ENCODE measurements around the gene RBP7. TPM values are rescaled to one million over a fixed set of nuclear protein-coding genes. Genes with fewer than 3 reads are reported as not detected.
"Not testable (repeated sequence)": the region's sequence is repeated elsewhere in the genome, so short reads cannot be mapped to it uniquely, and the experiment has no call there.

The RBP7 gene
- total RNA-seq, 1 donor from 2014 or later: 1.0 TPM

- no peaks in the 10 kb centered on the region for H4K20me1 ChIP-seq (ENCODE audit: insufficient read depth, low read length)
- Mint-ChIP-seq H3K9me3 (ENCODE audit: unreplicated experiment) (no peaks in the 10 kb centered on the region), H3K4me1 (ENCODE audit: low read depth, unreplicated experiment) (no peaks in the 10 kb centered on the region), H3K27ac (ENCODE audit: unreplicated experiment) (no peak overlapping the region), H3K4me3 (ENCODE audit: unreplicated experiment) (no peak overlapping the region), H3K36me3 (ENCODE audit: low read depth, unreplicated experiment) (no peaks in the 10 kb centered on the region), H3K27me3 (ENCODE audit: low read depth, unreplicated experiment) (no peaks in the 10 kb centered on the region)
- no peak overlapping the region for H2AFZ ChIP-seq (ENCODE audit: low read depth, low read length)
- TF ChIP-seq, protein P1, sequence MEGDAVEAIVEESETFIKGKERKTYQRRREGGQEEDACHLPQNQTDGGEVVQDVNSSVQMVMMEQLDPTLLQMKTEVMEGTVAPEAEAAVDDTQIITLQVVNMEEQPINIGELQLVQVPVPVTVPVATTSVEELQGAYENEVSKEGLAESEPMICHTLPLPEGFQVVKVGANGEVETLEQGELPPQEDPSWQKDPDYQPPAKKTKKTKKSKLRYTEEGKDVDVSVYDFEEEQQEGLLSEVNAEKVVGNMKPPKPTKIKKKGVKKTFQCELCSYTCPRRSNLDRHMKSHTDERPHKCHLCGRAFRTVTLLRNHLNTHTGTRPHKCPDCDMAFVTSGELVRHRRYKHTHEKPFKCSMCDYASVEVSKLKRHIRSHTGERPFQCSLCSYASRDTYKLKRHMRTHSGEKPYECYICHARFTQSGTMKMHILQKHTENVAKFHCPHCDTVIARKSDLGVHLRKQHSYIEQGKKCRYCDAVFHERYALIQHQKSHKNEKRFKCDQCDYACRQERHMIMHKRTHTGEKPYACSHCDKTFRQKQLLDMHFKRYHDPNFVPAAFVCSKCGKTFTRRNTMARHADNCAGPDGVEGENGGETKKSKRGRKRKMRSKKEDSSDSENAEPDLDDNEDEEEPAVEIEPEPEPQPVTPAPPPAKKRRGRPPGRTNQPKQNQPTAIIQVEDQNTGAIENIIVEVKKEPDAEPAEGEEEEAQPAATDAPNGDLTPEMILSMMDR (IDR thresholded peaks at IDR 0.05; ENCODE audit: insufficient read depth, low read depth, low read length): no peak
- TF ChIP-seq EZH2 (IDR thresholded peaks at IDR 0.05; ENCODE audit: insufficient read depth, low read length): no peak
- no peak for DNase-seq (ENCODE audit: low read depth)
- H3K4me2 ChIP-seq (ENCODE audit: low read length): no peak overlapping the region
- H3K9ac ChIP-seq (ENCODE audit: low read length): no peak overlapping the region
- no peak overlapping the region for H3K4me3 ChIP-seq (ENCODE audit: insufficient read depth, low read depth, low read length)
- H3K27ac ChIP-seq (ENCODE audit: low read depth, low read length): no peak overlapping the region
- no peaks in the 10 kb centered on the region for H3K79me2 ChIP-seq (ENCODE audit: insufficient read depth, low read length)
- H3K9me3 ChIP-seq (ENCODE audit: insufficient read depth, low read depth, low read length): no peaks in the 10 kb centered on the region
- H3K36me3 ChIP-seq (ENCODE audit: insufficient read depth, low read length): no peaks in the 10 kb centered on the region
- H3K4me1 ChIP-seq (ENCODE audit: insufficient read depth, low read length): no peaks in the 10 kb centered on the region
- H3K27me3 ChIP-seq (ENCODE audit: insufficient read depth, low read length): no peaks in the 10 kb centered on the region
- FAIRE-seq: no peak
These were observed 28.3 kb downstream of the RBP7 start for GRCh38 chr1:10025354-10025753.

GRCh38 chr1:10027027-10027426, 30.0 kb downstream of the RBP7 start:
- no peak overlapping the region for H2AFZ ChIP-seq (ENCODE audit: low read depth, low read length)
- peaks cover under 1% of the 10 kb centered on the region for H3K4me1 Mint-ChIP-seq (ENCODE audit: low read depth, unreplicated experiment)
- H3K4me3 ChIP-seq (ENCODE audit: insufficient read depth, low read depth, low read length): no peak overlapping the region
- H3K9me3 ChIP-seq (ENCODE audit: insufficient read depth, low read depth, low read length): no peaks in the 10 kb centered on the region
- H4K20me1 ChIP-seq (ENCODE audit: insufficient read depth, low read length): no peaks in the 10 kb centered on the region
- FAIRE-seq: no peak
- no peak for TF ChIP-seq EZH2 (IDR thresholded peaks at IDR 0.05; ENCODE audit: insufficient read depth, low read length)
- TF ChIP-seq, protein P1 (IDR thresholded peaks at IDR 0.05; ENCODE audit: insufficient read depth, low read depth, low read length): no peak
- H3K27ac Mint-ChIP-seq (ENCODE audit: unreplicated experiment): no peak overlapping the region
- H3K36me3 Mint-ChIP-seq (ENCODE audit: low read depth, unreplicated experiment): no peaks in the 10 kb centered on the region
- H3K27me3 ChIP-seq (ENCODE audit: insufficient read depth, low read length): no peaks in the 10 kb centered on the region
- H3K27ac ChIP-seq (ENCODE audit: low read depth, low read length): no peak overlapping the region
- H3K79me2 ChIP-seq (ENCODE audit: insufficient read depth, low read length): no peaks in the 10 kb centered on the region
- H3K36me3 ChIP-seq (ENCODE audit: insufficient read depth, low read length): no peaks in the 10 kb centered on the region
- H3K4me3 Mint-ChIP-seq (ENCODE audit: unreplicated experiment): no peak overlapping the region
- no peak overlapping the region for H3K4me2 ChIP-seq (ENCODE audit: low read length)
- no peaks in the 10 kb centered on the region for H3K27me3 Mint-ChIP-seq (ENCODE audit: low read depth, unreplicated experiment)
- H3K9me3 Mint-ChIP-seq (ENCODE audit: unreplicated experiment): no peaks in the 10 kb centered on the region
- H3K4me1 ChIP-seq (ENCODE audit: insufficient read depth, low read length): peaks cover 12% of the 10 kb centered on the region
- H3K9ac ChIP-seq (ENCODE audit: low read length): no peak overlapping the region
- DNase-seq (ENCODE audit: low read depth): no peak

DNA sequence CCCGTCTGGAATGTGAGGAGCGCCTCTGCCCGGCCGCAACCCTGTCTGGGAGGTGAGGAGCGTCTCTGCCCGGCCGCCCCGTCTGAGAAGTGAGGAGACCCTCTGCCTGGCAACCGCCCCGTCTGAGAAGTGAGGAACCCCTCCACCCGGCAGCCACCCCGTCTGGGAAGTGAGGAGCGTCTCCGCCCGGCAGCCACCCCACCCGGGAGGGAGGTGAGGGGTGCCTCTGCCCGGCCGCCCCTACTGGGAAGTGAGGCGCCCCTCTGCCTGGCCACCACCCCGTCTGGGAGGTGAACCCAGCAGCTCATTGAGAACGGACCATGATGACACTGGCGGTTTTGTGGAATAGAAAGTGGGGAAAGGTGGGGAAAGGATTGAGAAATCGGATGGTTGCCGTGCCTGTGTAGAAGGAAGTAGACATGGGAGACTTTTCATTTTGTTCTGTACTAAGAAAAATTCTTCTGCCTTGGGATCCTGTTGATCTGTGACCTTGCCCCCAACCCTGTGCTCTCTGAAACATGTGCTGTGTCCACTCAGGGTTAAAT, 32.0 kb downstream of the RBP7 start:
- not testable (repeated sequence) for H3K9me3 Mint-ChIP-seq (ENCODE audit: unreplicated experiment); H3K27me3 Mint-ChIP-seq (ENCODE audit: low read depth, unreplicated experiment); H3K79me2 ChIP-seq (ENCODE audit: insufficient read depth, low read length); H3K4me3 ChIP-seq (ENCODE audit: insufficient read depth, low read depth, low read length); H3K27ac Mint-ChIP-seq (ENCODE audit: unreplicated experiment); H3K9ac ChIP-seq (ENCODE audit: low read length); H3K27ac ChIP-seq (ENCODE audit: low read depth, low read length); H3K4me3 Mint-ChIP-seq (ENCODE audit: unreplicated experiment); H3K4me2 ChIP-seq (ENCODE audit: low read length); H4K20me1 ChIP-seq (ENCODE audit: insufficient read depth, low read length); H3K27me3 ChIP-seq (ENCODE audit: insufficient read depth, low read length); H2AFZ ChIP-seq (ENCODE audit: low read depth, low read length); H3K9me3 ChIP-seq (ENCODE audit: insufficient read depth, low read depth, low read length); FAIRE-seq; H3K36me3 Mint-ChIP-seq (ENCODE audit: low read depth, unreplicated experiment); H3K36me3 ChIP-seq (ENCODE audit: insufficient read depth, low read length); H3K4me1 Mint-ChIP-seq (ENCODE audit: low read depth, unreplicated experiment); DNase-seq (ENCODE audit: low read depth)
- H3K4me1 ChIP-seq (ENCODE audit: insufficient read depth, low read length): peaks cover 17% of the 10 kb centered on the region

Data from astrocyte (in vitro differentiated cells and primary cell).